Stimulated activated CD8-positive, alpha-beta memory T cell treated with anti-CD3 and anti-CD28 coated beads, Interleukin-4, amount 100 ng/mL, for 48 hours (primary cell): ENCODE data around the gene PAMR1.

ENCODE experiments used
- DNase-seq: peaks from one replicate; pipeline ENCODE4 v3.0.0-alpha.2; 2020

PAMR1 gene

DNA sequence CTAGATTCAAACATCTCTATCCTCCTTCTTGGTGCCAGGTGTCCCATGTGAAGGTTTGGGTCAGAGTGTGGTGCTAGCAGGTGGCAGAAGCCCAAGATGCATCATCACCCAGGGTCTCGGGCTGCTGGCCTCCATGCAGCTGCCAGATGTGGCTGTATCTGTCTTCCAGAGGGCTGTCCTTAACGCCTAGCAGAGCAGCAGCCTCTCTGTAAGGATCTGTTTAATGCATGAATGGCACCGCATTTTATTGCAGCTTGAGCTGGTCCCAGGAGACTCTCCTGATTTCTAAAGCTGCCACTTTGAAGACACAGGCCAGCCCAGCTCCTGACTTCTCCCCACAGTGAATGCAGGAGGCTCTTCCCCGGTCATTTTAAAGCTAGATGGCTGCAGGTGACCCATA, 132.3 kb downstream of the PAMR1 start:
- no peak for DNase-seq

DNA sequence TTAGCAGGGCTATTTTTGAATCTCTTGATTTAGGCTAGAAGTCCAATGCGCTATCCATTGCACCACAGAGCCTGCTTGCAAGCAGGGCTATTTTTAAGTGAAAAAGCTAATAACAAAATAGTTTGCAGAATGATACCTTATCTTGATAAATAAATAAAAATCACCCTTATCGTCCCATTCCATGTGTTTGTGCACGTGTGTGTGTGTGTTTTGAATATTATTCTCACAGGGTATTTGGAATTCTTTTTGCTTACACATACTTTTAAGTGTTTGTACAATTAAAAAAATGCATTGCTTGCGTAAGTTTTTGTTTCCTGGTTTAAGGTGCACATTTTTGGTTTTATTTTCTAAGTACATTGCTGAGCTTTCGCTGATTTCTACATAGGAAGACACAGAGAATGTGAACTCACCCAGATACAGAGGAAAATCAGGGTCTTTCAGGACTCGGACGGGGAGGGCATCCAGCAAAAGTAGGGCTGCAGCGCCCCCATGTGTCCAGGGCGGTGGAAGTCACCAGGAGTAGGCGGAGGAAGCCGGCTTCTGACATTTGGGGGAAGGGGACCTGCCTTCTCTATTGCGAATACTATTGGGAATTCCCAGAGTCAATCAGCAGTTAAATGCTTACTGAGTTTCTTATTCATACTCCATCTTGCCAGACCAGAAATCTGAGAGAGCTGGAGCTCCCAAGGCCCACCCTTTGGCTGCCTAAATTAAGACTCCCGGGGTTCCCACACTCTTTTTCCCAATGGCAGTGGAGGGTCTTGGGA, 133.3 kb downstream of the PAMR1 start:
- DNase-seq: peak; percentile 95

DNA sequence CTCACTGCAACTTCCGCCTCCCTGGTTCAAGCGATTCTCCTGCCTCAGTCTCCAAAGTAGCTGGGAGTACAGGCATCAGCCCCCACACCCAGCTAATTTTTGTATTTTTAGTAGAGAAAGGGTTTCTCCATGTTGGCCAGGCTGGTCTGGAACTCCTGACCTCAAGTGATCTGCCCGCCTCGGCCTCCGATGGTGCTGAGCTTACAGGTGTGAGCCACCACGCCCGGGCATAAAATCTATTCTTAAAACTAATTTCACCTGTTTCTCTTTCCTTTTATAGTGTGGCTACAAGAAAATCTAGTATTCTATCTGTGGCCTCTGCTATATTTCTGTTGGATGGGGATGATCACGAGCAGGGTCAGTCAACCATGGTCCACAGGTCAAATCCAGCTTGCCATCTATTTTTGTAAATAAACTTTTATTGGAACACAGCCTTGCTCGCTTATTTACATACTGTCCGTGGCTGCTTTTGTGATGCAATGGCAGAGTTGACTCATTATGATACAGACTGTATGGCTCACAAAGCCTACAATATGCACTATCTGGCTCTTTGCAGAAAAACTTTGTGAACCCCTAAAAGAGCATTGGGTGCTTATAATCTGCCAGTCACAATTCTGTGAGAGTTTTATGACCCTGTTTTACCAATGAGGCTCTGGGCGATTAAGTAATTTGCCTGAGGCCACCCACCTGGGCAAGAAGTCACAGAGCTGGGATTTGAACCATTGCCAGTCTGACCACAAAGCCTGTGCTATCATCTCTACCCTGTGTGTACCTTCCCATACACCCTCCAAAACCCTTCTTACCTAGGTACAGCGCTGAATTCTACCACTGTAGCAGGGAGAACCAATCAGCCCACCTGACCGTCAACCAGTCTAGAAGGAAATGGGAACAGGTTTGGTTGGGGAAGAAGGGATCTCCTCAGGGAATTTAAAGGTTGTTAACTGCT, 134.4 kb downstream of the PAMR1 start:
- peak; percentile 38 for DNase-seq

DNA sequence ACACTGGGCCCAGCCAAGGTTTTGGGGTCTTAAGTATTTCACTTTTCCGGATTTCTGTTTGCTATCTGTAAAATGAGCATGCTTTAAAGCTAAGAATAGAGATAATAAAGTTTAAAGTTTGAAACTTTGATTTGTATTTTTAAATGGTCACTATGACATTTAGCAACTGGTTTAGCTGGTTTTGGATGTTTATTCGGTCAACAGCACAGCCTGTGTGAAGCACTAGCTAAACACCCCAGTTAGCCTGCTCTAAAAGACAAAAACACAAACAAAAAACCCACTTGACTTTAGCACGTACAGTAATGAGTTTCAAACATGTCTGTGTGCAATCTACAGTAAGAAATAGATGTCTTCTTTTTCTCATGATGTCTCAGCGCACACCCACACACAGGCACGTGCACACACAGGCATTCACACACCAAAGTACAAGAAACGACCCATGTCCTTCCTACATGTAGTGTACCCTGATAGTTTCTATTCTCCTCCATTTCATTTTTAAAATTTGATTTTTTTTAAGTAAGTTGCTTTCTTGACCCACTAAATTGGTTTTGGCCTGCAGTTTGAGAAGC, 135.4 kb downstream of the PAMR1 start:
- DNase-seq: no peak

DNA sequence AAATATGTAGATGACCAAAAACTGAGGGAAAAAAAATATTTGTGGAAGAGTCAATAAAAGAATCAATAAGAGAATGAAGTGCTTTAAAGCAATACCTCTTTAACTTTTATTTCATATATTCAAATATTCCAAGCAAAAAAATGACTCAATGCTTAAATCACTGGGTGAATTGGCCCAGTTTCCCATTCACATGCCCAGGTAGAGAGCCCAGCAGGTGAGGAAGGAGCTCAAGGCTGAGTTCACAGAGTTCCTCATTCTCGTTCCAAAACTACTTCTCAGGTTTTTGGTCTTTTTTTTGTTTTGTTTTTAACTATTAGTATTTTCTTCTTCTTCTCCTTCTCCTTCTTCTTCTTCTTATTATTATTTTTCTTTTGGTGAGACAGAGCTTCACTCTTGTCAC, 136.3 kb downstream of the PAMR1 start:
- no peak for DNase-seq

DNA sequence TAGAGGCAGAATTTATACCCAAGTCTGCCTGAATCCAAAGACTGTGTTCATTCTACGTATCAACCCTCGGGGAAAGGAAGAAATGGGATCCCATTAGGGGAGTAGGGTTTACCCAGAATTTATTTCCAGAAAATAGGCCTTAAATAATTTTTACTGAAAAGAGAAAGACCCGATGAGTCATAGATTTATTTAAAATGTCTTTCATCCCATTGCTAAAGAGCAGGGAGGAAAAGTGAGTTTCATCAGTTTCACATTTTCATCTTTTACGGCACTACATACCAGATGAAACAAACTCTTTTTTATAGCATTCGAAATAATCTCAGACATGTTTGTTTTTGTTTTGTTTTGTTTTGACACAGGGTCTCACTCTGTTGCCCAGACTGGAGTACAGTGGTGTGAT, 137.4 kb downstream of the PAMR1 start:
- no peak for DNase-seq

DNA sequence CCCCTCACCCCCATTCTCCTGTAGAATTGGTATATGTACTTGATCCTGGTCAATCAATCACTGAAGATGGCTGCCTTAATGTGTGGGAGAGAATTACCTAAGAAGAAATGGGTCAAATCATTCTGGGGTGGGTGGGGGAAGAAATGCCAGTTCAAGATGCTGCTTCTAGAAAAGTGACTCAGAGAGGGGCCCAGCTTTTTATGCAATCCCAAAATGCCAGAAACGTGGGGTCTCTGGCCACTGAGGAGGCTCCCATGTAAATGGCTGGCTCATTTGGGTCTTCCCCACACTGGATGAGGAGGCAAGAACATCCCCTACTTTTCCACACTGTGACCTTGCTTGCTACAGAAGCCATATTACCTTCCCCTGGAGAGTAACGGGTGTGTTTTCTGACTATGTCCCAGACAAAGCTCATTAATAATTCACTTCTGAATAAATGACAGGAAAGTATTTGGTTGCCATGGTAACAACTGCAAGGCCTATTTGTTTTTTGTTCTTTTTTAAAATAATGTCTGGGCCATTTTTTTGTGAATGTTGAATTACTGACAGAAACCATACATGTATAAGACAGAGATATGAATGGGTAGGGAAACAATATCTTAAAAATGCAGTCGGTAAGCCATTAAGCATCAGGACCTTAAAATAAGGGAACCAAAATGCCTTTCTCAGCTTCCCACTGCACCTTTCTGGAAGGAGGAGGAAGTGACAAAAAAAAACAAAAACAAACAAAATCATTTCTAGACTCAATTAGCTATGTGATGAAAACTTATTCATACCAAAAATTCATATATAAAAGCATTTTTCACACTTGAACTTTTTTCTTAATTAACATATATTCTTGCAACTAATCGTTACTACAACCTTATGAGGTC, 138.1 kb downstream of the PAMR1 start:
- DNase-seq: no peak

DNA sequence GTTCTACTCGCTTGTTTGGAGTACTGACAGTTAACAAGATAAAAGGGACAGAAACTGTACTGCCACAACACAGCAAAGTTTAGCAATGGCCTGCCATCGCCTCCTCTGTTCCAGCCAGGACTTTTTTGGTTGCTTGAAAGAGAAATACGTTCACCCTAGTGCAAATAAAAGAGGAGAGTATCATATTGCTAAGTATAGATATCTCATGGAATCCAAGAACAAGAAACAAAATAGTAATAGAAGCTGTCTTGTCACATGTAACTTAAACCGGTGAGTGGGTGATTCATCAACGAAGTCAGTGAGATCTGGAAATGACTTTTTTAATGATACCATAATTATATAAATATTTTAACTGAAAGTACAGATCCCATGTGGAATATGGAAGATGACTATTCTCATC, 141.5 kb downstream of the PAMR1 start:
- DNase-seq: no peak
